Panc1 (cell line): ENCODE measurements around the gene CARD10.

Source experiments
- CTCF ChIP-seq: fragments of 450-650 bp; IDR thresholded peaks from 2 replicates; pipeline ENCODE4 v1.5.1; 2017; ENCODE audit warnings: mild to moderate bottlenecking
- POLR2AphosphoS5 ChIP-seq: IDR thresholded peaks from 2 replicates; pipeline ENCODE4 v1.6.1; 2012; ENCODE audit warnings: mild to moderate bottlenecking, low read depth, low read length, moderate library complexity
- REST ChIP-seq, 2 experiments: IDR thresholded peaks; 2 replicates each; pipeline ENCODE4 v1.6.1; 2011 to 2012; ENCODE audit warnings: low read depth in 2 of 2, control low read depth in 1 of 2, low read length in 1 of 2, mild to moderate bottlenecking in 1 of 2, moderate library complexity in 1 of 2; ENCODE audit not compliant: insufficient read depth in 1 of 2
- SIN3A ChIP-seq: IDR thresholded peaks from 2 replicates; pipeline ENCODE4 v1.6.1; 2012; ENCODE audit warnings: low read depth, mild to moderate bottlenecking, low read length, moderate library complexity, borderline replicate concordance; ENCODE audit not compliant: insufficient read depth
- TCF7L2 ChIP-seq: IDR thresholded peaks from 2 replicates; pipeline ENCODE4 v1.6.1; 2011; ENCODE audit warnings: mild to moderate bottlenecking, low read depth, low read length, inconsistent platforms

- TF ChIP-seq CTCF (no peak), POLR2AphosphoS5 (no peak), TCF7L2 (no peak), SIN3A (no peak), REST (IDR thresholded peaks at IDR 0.05; ENCODE audit: insufficient read depth in 1 of 2, low read depth in 2 of 2, low read length in 1 of 2) (no peak)
Measured at GRCh38 chr22:37505989-37506388, 13.2 kb downstream of the CARD10 start.
